Measurements from ENCODE around the gene CARM1. TPM values are rescaled to one million over a fixed set of nuclear protein-coding genes. Genes with fewer than 3 reads are reported as not detected.
A peak's percentile ranks its signal among the peaks of the same experiment; 100 is the strongest.

The CARM1 gene
- total RNA-seq, 2 donors from 2014 or later = 53.3 to 75.9 TPM

DNA sequence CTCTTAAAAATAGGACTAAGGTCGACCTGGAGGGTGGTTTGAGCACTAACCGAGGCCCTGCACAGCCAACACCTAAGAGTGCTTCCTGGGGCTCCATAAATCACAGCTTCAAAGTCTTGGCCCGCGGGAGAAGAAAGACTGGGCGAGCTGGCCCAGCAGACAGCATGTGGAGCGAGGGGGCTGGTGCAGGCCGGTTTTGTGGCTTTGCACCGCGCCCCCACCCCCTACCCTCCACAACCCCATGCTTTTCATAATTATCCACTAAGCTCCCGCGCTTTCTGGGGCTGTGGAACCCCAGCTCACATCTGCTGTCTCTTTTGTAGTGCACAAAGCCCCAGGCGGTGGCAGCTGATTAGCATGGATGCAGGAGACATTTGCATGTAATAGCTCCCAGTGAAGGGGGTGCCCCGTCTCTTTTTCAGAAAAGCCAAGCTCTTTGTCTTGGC, 17.1 kb downstream of the CARM1 start:
- TF ChIP-seq, protein P1, sequence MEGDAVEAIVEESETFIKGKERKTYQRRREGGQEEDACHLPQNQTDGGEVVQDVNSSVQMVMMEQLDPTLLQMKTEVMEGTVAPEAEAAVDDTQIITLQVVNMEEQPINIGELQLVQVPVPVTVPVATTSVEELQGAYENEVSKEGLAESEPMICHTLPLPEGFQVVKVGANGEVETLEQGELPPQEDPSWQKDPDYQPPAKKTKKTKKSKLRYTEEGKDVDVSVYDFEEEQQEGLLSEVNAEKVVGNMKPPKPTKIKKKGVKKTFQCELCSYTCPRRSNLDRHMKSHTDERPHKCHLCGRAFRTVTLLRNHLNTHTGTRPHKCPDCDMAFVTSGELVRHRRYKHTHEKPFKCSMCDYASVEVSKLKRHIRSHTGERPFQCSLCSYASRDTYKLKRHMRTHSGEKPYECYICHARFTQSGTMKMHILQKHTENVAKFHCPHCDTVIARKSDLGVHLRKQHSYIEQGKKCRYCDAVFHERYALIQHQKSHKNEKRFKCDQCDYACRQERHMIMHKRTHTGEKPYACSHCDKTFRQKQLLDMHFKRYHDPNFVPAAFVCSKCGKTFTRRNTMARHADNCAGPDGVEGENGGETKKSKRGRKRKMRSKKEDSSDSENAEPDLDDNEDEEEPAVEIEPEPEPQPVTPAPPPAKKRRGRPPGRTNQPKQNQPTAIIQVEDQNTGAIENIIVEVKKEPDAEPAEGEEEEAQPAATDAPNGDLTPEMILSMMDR (IDR thresholded peaks at IDR 0.05) = no peak
- Histone ChIP-seq H3K36me3 (no peaks in the 10 kb centered on the region), H3K9ac (ENCODE audit: low read depth in 2 of 2, low read length in 2 of 2) (no peak overlapping the region), H3K4me1 (peaks cover 12% of the 10 kb centered on the region), H3K27me3 (no peaks in the 10 kb centered on the region), H3K27ac (no peak overlapping the region), H3K9me3 (no peaks in the 10 kb centered on the region), H3K4me3 (no peak overlapping the region)
- intact Hi-C loops (cut with DNase I) = no loop called here
- no peak for DNase-seq

DNA sequence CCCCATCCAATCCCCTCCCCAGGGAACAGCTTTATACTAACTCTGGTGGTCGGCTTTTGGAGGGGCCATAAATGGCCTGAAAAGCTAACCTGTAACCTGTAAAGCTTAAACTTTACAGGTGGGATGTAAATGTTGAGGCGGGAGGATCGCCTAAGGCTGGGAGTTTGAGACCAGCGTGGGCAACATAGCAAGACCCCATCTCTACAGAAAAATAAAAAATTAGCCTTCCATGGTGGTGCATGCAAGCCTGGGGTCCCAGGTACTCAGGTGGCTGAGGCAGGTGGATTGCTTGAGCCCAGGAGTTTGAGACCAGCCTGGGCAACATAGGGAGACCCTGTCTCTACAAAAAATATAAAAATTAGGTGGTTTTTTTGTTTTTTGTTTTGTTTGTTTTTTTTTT, 18.5 kb downstream of the CARM1 start:
- no peak for DNase-seq
- Histone ChIP-seq H3K36me3 (no peaks in the 10 kb centered on the region), H3K27me3 (no peaks in the 10 kb centered on the region), H3K4me3 (no peak overlapping the region), H3K9ac (ENCODE audit: low read depth in 2 of 2, low read length in 2 of 2) (no peak overlapping the region), H3K9me3 (no peaks in the 10 kb centered on the region), H3K27ac (no peak overlapping the region), H3K4me1 (peaks cover 12% of the 10 kb centered on the region)
- TF ChIP-seq, protein P1 (IDR thresholded peaks at IDR 0.05) = no peak
- intact Hi-C loops (cut with DNase I) = no loop called here

DNA sequence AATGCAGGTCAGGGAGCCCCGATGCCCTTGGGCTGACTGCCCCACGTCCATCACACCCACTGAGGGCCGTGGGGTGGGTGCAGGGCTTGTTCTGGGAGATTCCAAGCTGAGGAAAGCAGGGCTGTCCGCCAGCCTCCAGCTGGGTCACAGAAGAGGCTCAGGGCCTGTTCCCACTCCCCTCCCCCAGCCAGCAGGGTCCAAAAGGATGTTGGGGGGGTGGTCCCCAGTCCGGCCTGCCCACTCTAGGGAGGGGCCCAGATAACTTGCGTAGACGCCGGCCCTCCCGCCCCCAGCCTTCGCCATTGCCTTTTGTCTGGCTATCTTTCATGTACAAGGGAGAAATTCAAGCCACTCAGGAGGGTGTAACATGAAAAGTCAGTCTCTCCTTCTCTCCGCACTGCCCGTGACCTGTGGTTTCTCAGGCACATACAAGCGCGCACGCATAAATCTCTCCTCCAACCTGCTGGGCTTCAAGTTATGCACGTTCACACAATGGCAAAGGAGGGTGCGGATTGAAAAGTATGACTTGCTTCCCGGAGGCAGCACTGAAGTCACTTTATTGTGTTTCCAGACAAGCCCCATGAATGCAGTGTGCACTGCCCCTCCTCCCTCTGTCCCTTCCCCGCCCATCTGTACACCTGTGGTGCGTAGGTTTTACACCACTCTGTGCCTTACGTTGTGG, 20.2 kb downstream of the CARM1 start:
- DNase-seq = peak; percentile 86
- Histone ChIP-seq H3K27ac (peak overlapping the region; percentile 81), H3K9ac (ENCODE audit: low read depth in 2 of 2, low read length in 2 of 2) (peak overlapping the region; percentile 63 to 65), H3K4me1 (peaks cover 18% of the 10 kb centered on the region), H3K27me3 (no peaks in the 10 kb centered on the region), H3K4me3 (no peak overlapping the region), H3K9me3 (no peaks in the 10 kb centered on the region), H3K36me3 (no peaks in the 10 kb centered on the region)
- intact Hi-C loops (cut with DNase I) = no loop called here
- TF ChIP-seq, protein P1 (IDR thresholded peaks at IDR 0.05) = no peak

DNA sequence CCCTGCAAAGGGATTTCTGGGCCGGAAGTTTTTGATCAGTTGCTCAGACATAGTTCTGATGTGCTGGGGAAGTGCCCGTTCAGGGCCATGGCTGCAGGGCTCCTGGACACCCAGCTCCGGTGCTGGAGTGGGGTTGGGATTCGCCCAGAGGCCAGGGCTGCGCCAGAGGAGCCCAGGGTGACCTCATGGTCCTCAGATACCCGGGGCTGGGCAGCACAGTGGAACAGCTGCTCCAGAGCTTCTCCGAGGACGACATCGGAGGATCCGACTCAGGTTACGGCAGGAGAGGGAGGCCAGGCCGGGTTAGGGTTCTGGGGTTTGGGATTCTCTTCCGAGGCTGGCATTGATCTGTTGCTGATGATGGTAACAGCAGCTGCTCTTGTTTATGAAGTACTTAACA, 20.9 kb downstream of the CARM1 start:
- no peak overlapping the region for H3K4me3 ChIP-seq
- TF ChIP-seq, protein P1 (IDR thresholded peaks at IDR 0.05) = no peak
- no peak for DNase-seq
- H3K9ac ChIP-seq (ENCODE audit: low read depth in 2 of 2, low read length in 2 of 2) = peak overlapping the region in 1 of 2 donors; percentile 63
- H3K27ac ChIP-seq = peak overlapping the region; percentile 81
- intact Hi-C loops (cut with DNase I) = no loop called here
- H3K4me1 ChIP-seq = peaks cover 25% of the 10 kb centered on the region
- H3K36me3 ChIP-seq = no peaks in the 10 kb centered on the region
- no peaks in the 10 kb centered on the region for H3K9me3 ChIP-seq
- H3K27me3 ChIP-seq = no peaks in the 10 kb centered on the region

DNA sequence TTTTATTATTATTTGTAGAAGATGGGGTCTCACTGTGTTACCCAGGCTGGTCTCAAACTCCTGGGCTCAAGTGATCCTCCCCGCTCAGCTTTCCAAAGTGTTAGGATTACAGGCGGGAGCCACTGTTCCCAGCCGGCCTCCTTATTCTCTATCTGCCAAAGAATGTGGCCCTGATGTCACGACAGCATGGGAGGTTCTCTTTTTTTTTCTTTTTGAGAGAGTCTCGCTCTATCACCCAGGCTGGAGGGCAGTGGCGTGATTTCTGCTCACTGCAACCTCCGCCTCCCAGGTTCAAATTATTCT, 23.5 kb downstream of the CARM1 start:
- Histone ChIP-seq H3K9ac (ENCODE audit: low read depth in 2 of 2, low read length in 2 of 2) (no peak overlapping the region), H3K27me3 (no peaks in the 10 kb centered on the region), H3K4me3 (no peak overlapping the region), H3K36me3 (no peaks in the 10 kb centered on the region), H3K27ac (no peak overlapping the region), H3K9me3 (no peaks in the 10 kb centered on the region), H3K4me1 (peaks cover 34% of the 10 kb centered on the region)
- TF ChIP-seq, protein P1 (IDR thresholded peaks at IDR 0.05) = no peak
- intact Hi-C loops (cut with DNase I) = no loop called here
- DNase-seq = no peak
